Measurements from ENCODE around the gene KAZN.

KAZN gene

GRCh38 chr1:14945132-14946010 lies 346.9 kb downstream of the KAZN start:
- no peak for DNase-seq (ENCODE audit: low read depth in 2 of 2, low spot score in 1 of 2)

GRCh38 chr1:14946011-14946359 lies 347.5 kb downstream of the KAZN start:
- DNase-seq (ENCODE audit: low read depth in 2 of 2, low spot score in 1 of 2), result no peak

GRCh38 chr1:14946684-14947238 lies 348.3 kb downstream of the KAZN start:
- no peak for DNase-seq (ENCODE audit: low read depth in 2 of 2, low spot score in 1 of 2)

GRCh38 chr1:14947421-14947820 lies 348.9 kb downstream of the KAZN start:
- DNase-seq (ENCODE audit: low read depth in 2 of 2, low spot score in 1 of 2), result no peak

- no peak for DNase-seq (ENCODE audit: low read depth in 2 of 2, low spot score in 1 of 2)
Measured at GRCh38 chr1:14948112-14948652, 349.7 kb downstream of the KAZN start.

- no peak for DNase-seq (ENCODE audit: low read depth in 2 of 2, low spot score in 1 of 2)
Measured at GRCh38 chr1:14949270-14949835, 350.9 kb downstream of the KAZN start.

- DNase-seq (ENCODE audit: low read depth in 2 of 2, low spot score in 1 of 2), result no peak
Measured at GRCh38 chr1:14949836-14950713, 351.6 kb downstream of the KAZN start.

- DNase-seq (ENCODE audit: low read depth in 2 of 2, low spot score in 1 of 2), result no peak
Measured at GRCh38 chr1:14951766-14952165, 353.3 kb downstream of the KAZN start.

- DNase-seq (ENCODE audit: low read depth in 2 of 2, low spot score in 1 of 2), result no peak
Measured at GRCh38 chr1:14952626-14953314, 354.3 kb downstream of the KAZN start.

- no peak for DNase-seq (ENCODE audit: low read depth in 2 of 2, low spot score in 1 of 2)
Measured at GRCh38 chr1:14954210-14954609, 355.7 kb downstream of the KAZN start.

GRCh38 chr1:14954930-14955329 lies 356.4 kb downstream of the KAZN start:
- no peak for DNase-seq (ENCODE audit: low read depth in 2 of 2, low spot score in 1 of 2)

GRCh38 chr1:14955402-14955801 lies 356.9 kb downstream of the KAZN start:
- no peak for DNase-seq (ENCODE audit: low read depth in 2 of 2, low spot score in 1 of 2)

GRCh38 chr1:14955976-14956375 lies 357.5 kb downstream of the KAZN start:
- DNase-seq (ENCODE audit: low read depth in 2 of 2, low spot score in 1 of 2), result no peak

GRCh38 chr1:14956579-14957195 lies 358.2 kb downstream of the KAZN start:
- DNase-seq (ENCODE audit: low read depth in 2 of 2, low spot score in 1 of 2), result no peak

- no peak for DNase-seq (ENCODE audit: low read depth in 2 of 2, low spot score in 1 of 2)
Measured at GRCh38 chr1:14957375-14958098, 359.1 kb downstream of the KAZN start.

- DNase-seq (ENCODE audit: low read depth in 2 of 2, low spot score in 1 of 2), result no peak
Measured at GRCh38 chr1:14958249-14959058, 360.0 kb downstream of the KAZN start.

- no peak for DNase-seq (ENCODE audit: low read depth in 2 of 2, low spot score in 1 of 2)
Measured at GRCh38 chr1:14959059-14959694, 360.7 kb downstream of the KAZN start.

- DNase-seq (ENCODE audit: low read depth in 2 of 2, low spot score in 1 of 2), result no peak
Measured at GRCh38 chr1:14961661-14962267, 363.3 kb downstream of the KAZN start.

Measured in stimulated activated CD8-positive, alpha-beta memory T cell treated with anti-CD3 and anti-CD28 coated beads, Interleukin-4, amount 100 ng/mL, for 4 hours (primary cell).